HepG2 (cell line): Measurements from ENCODE around the gene FCER1G. TPM values are rescaled to one million over a fixed set of nuclear protein-coding genes. Genes with fewer than 3 reads are reported as not detected.

Experiments used
- AFF4 ChIP-seq: sonication (generic); formaldehyde crosslinking; IDR thresholded peaks from 2 replicates; pipeline ENCODE4 v1.4.0; 2020; ENCODE audit warnings: missing genetic modification reagents
- DMTF1 ChIP-seq: sonication (generic); formaldehyde crosslinking; IDR thresholded peaks from 2 replicates; pipeline ENCODE4 v1.4.0; 2020; ENCODE audit warnings: mild to moderate bottlenecking, missing genetic modification reagents
- ELF3 ChIP-seq: IDR thresholded peaks from 2 replicates; pipeline ENCODE4 v1.6.1; 2016; ENCODE audit warnings: missing genetic modification reagents, missing compliant biosample characterization
- ETV5 ChIP-seq: IDR thresholded peaks from 2 replicates; pipeline ENCODE4 v1.6.1; 2018; ENCODE audit warnings: missing biosample characterization, missing genetic modification reagents, inconsistent platforms, borderline replicate concordance
- FOSL2 ChIP-seq: sonication (generic); formaldehyde crosslinking; IDR thresholded peaks from 2 replicates; pipeline ENCODE4 v1.4.0; 2020; ENCODE audit warnings: missing genetic modification reagents
- FOXO1 ChIP-seq: sonication (generic); formaldehyde crosslinking; IDR thresholded peaks from 2 replicates; pipeline ENCODE4 v1.4.0; 2020; ENCODE audit warnings: missing genetic modification reagents
- HIC2 ChIP-seq: sonication (generic); formaldehyde crosslinking; IDR thresholded peaks from 2 replicates; pipeline ENCODE4 v1.9.0; 2022; ENCODE audit warnings: low read depth, missing genetic modification reagents
- IKZF4 ChIP-seq: sonication (generic); formaldehyde crosslinking; IDR thresholded peaks from 2 replicates; pipeline ENCODE4 v1.5.1; 2020; ENCODE audit warnings: borderline replicate concordance, mild to moderate bottlenecking, low read depth, missing genetic modification reagents; ENCODE audit errors: not compliant biosample characterization
- LBX2 ChIP-seq: sonication (generic); formaldehyde crosslinking; IDR thresholded peaks from 2 replicates; pipeline ENCODE4 v1.5.0; 2020; ENCODE audit warnings: missing genetic modification reagents, mild to moderate bottlenecking, borderline replicate concordance
- MAFF ChIP-seq: IDR thresholded peaks from 2 replicates; pipeline ENCODE4 v1.6.1; 2011; ENCODE audit warnings: low read depth, low read length, improper control_type of control experiment
- MYPOP ChIP-seq: sonication (generic); formaldehyde crosslinking; IDR thresholded peaks from 2 replicates; pipeline ENCODE4 v1.8.1; 2023; ENCODE audit warnings: mild to moderate bottlenecking, moderate library complexity, missing genetic modification reagents
- NR2F1 ChIP-seq, 2 experiments: fragments of 450-650 bp in 1 of 2; formaldehyde crosslinking in 1 of 2; IDR thresholded peaks; 2 replicates each; pipeline versions ENCODE4 v1.5.0 to v1.6.1; 2016 to 2020; ENCODE audit warnings: mild to moderate bottlenecking in 1 of 2, missing compliant biosample characterization in 1 of 2, missing genetic modification reagents in 1 of 2, moderate library complexity in 1 of 2
- PREB ChIP-seq: sonication (generic); formaldehyde crosslinking; IDR thresholded peaks from 2 replicates; pipeline ENCODE4 v1.4.0; 2020; ENCODE audit warnings: missing genetic modification reagents
- ZC3H13 ChIP-seq: sonication (generic); formaldehyde crosslinking; IDR thresholded peaks from 2 replicates; pipeline ENCODE4 v1.8.1; 2023; ENCODE audit warnings: mild to moderate bottlenecking, missing genetic modification reagents, moderate library complexity
- ZNF556 ChIP-seq: sonication (generic); formaldehyde crosslinking; IDR thresholded peaks from 2 replicates; pipeline ENCODE4 v1.4.0; 2020; ENCODE audit warnings: mild to moderate bottlenecking, missing genetic modification reagents, borderline replicate concordance
- ZNF747 ChIP-seq: sonication (generic); formaldehyde crosslinking; IDR thresholded peaks from 2 replicates; pipeline ENCODE4 v1.8.1; 2023; ENCODE audit warnings: missing genetic modification reagents, mild to moderate bottlenecking, borderline replicate concordance
- ZSCAN22 ChIP-seq: sonication (generic); formaldehyde crosslinking; IDR thresholded peaks from 2 replicates; pipeline ENCODE4 v1.4.0; 2020; ENCODE audit warnings: mild to moderate bottlenecking, missing genetic modification reagents
- polyA plus RNA-seq, 8 experiments: library from polyadenylated mRNA; depleted of rRNA in 3 of 8; stranded (reverse) in 7 of 8; unstranded in 1 of 8; fragments of >200 nt; fragmentation: Illumina TruSeq in 4 of 8; extraction: Trizol in 4 of 8; gene quantifications; 2 replicates each; pipeline versions ENCODE4 v1.2.1 to v1.2.3, GENCODE V29; 2011 to 2016; ENCODE audit warnings: low read depth in 4 of 8, missing spikeins in 1 of 8, mixed read lengths in 1 of 8; ENCODE audit not compliant: insufficient read depth in 1 of 8
- total RNA-seq, 5 experiments: library from RNA; depleted of rRNA; stranded (reverse); fragments of >200 nt; fragmentation: Illumina TruSeq; extraction: Trizol; gene quantifications; 2 replicates each; pipeline ENCODE4 v1.2.3, GENCODE V29; 2016; ENCODE audit warnings: low read depth in 1 of 5

The FCER1G gene
- total and polyA plus RNA-seq, 2 of the 13 experiments (the other 11 are each of a cell fraction or from before 2014, with no cell fraction given) = 1.3 to 6.4 TPM

- no peak for TF ChIP-seq ZC3H13
- TF ChIP-seq MYPOP = no peak
- TF ChIP-seq ZNF556 = no peak
- no peak for TF ChIP-seq IKZF4 (CRISPR knock-in tag)
- no peak for TF ChIP-seq ZSCAN22 (CRISPR knock-in tag)
- TF ChIP-seq NR2F1 (CRISPR knock-in tag; IDR thresholded peaks at IDR 0.05) = peak; percentile 10 to 34; a peak in 2 of 4 replicates
- no peak for TF ChIP-seq FOXO1 (CRISPR knock-in tag)
- no peak for TF ChIP-seq PREB (CRISPR knock-in tag)
- peak; percentile 46 for TF ChIP-seq MAFF
- TF ChIP-seq ZNF747 (CRISPR knock-in tag) = no peak
- no peak; the same call in 1 of the 2 replicates for TF ChIP-seq ELF3 (CRISPR knock-in tag)
- TF ChIP-seq LBX2 = no peak
- TF ChIP-seq FOSL2 (CRISPR knock-in tag) = no peak
- no peak for TF ChIP-seq ETV5 (CRISPR knock-in tag)
- no peak for TF ChIP-seq AFF4 (CRISPR knock-in tag)
- no peak for TF ChIP-seq HIC2
- TF ChIP-seq DMTF1 (CRISPR knock-in tag) = no peak
These were observed 4.2 kb downstream of the FCER1G start (continued) for GRCh38 chr1:161219078-161219892.
